HUDEP-2 (cell line): ENCODE measurements around the gene PRDM15.

Source experiments
- DNase-seq, 76 experiments: peaks; one replicate each; lab custom pipeline; 2025; ENCODE audit not compliant: unreplicated experiment in 76 of 76; lab: John Stamatoyannopoulos, UW

The PRDM15 gene

GRCh38 chr21:41913230-41913629 lies 34.1 kb upstream of the PRDM15 start:
- DNase-seq: no peak

- no peak for DNase-seq
Measured at GRCh38 chr21:41908829-41909228, 29.7 kb upstream of the PRDM15 start.

- DNase-seq: no peak
Measured at GRCh38 chr21:41907496-41908258, 28.5 kb upstream of the PRDM15 start.

GRCh38 chr21:41906770-41907169 lies 27.6 kb upstream of the PRDM15 start:
- DNase-seq: no peak

GRCh38 chr21:41903559-41904351 lies 24.6 kb upstream of the PRDM15 start:
- no peak for DNase-seq

GRCh38 chr21:41902946-41903345 lies 23.8 kb upstream of the PRDM15 start:
- DNase-seq: no peak

GRCh38 chr21:41901782-41902181 lies 22.6 kb upstream of the PRDM15 start:
- no peak for DNase-seq

- no peak for DNase-seq
Measured at GRCh38 chr21:41901099-41901498, 22.0 kb upstream of the PRDM15 start.

- no peak for DNase-seq
Measured at GRCh38 chr21:41900401-41900800, 21.3 kb upstream of the PRDM15 start.

- no peak for DNase-seq
Measured at GRCh38 chr21:41899426-41900202, 20.5 kb upstream of the PRDM15 start.

- no peak for DNase-seq
Measured at GRCh38 chr21:41898998-41899397, 19.9 kb upstream of the PRDM15 start.

GRCh38 chr21:41897700-41898099 lies 18.6 kb upstream of the PRDM15 start:
- DNase-seq: no peak

- no peak for DNase-seq
Measured at GRCh38 chr21:41897047-41897669, 18.0 kb upstream of the PRDM15 start.

- DNase-seq: no peak
Measured at GRCh38 chr21:41895643-41896493, 16.7 kb upstream of the PRDM15 start.

- DNase-seq: peak in 4 of 76 experiments; percentile 17 to 38 (median 22)
Measured at GRCh38 chr21:41894922-41895557, 15.9 kb upstream of the PRDM15 start.

GRCh38 chr21:41894511-41894910 lies 15.4 kb upstream of the PRDM15 start:
- DNase-seq: no peak

GRCh38 chr21:41892726-41893125 lies 13.6 kb upstream of the PRDM15 start:
- no peak for DNase-seq

- no peak for DNase-seq
Measured at GRCh38 chr21:41891132-41891531, 12.0 kb upstream of the PRDM15 start.

GRCh38 chr21:41890355-41890754 lies 11.2 kb upstream of the PRDM15 start:
- DNase-seq: no peak
